Measurements from ENCODE around the gene MAPKAP1. TPM values are rescaled to one million over a fixed set of nuclear protein-coding genes. Genes with fewer than 3 reads are reported as not detected.

The MAPKAP1 gene
- total RNA-seq, 1 donor from 2014 or later: 49.6 TPM

- H3K36me3 ChIP-seq: no peaks in the 10 kb centered on the region
- H3K4me1 ChIP-seq: no peaks in the 10 kb centered on the region
- no peaks in the 10 kb centered on the region for H3K9me3 ChIP-seq
- no peak overlapping the region for H3K27ac ChIP-seq
- no peak overlapping the region for H3K4me3 ChIP-seq
- H3K27me3 ChIP-seq: no peaks in the 10 kb centered on the region
- TF ChIP-seq CTCF (IDR thresholded peaks at IDR 0.05): no peak
- intact Hi-C loops (cut with DNase I): no loop called here
- DNase-seq (ENCODE audit: low spot score in 2 of 2): no peak
Observed at GRCh38 chr9:125431741-125432271, 275.2 kb downstream of the MAPKAP1 start.

GRCh38 chr9:125431012-125431305 lies 276.0 kb downstream of the MAPKAP1 start:
- Histone ChIP-seq H3K27me3 (no peaks in the 10 kb centered on the region), H3K27ac (no peak overlapping the region), H3K4me1 (no peaks in the 10 kb centered on the region), H3K4me3 (no peak overlapping the region), H3K36me3 (no peaks in the 10 kb centered on the region), H3K9me3 (no peaks in the 10 kb centered on the region)
- intact Hi-C loops (cut with DNase I): no loop called here
- DNase-seq (ENCODE audit: low spot score in 2 of 2): no peak
- no peak for TF ChIP-seq CTCF (IDR thresholded peaks at IDR 0.05)

- no peak overlapping the region for H3K4me3 ChIP-seq
- TF ChIP-seq CTCF (IDR thresholded peaks at IDR 0.05): no peak
- H3K27ac ChIP-seq: no peak overlapping the region
- intact Hi-C loops (cut with DNase I): no loop called here
- H3K36me3 ChIP-seq: no peaks in the 10 kb centered on the region
- H3K27me3 ChIP-seq: no peaks in the 10 kb centered on the region
- no peak for DNase-seq (ENCODE audit: low spot score in 2 of 2)
- H3K9me3 ChIP-seq: no peaks in the 10 kb centered on the region
- no peaks in the 10 kb centered on the region for H3K4me1 ChIP-seq
Observed at GRCh38 chr9:125430161-125431011, 276.6 kb downstream of the MAPKAP1 start.

GRCh38 chr9:125429476-125430160 lies 277.4 kb downstream of the MAPKAP1 start:
- Histone ChIP-seq H3K36me3 (no peaks in the 10 kb centered on the region), H3K4me3 (no peak overlapping the region), H3K27ac (no peak overlapping the region), H3K27me3 (no peaks in the 10 kb centered on the region), H3K9me3 (no peaks in the 10 kb centered on the region), H3K4me1 (no peaks in the 10 kb centered on the region)
- no peak for DNase-seq (ENCODE audit: low spot score in 2 of 2)
- intact Hi-C loops (cut with DNase I): no loop called here
- TF ChIP-seq CTCF (IDR thresholded peaks at IDR 0.05): no peak

- no peak for DNase-seq (ENCODE audit: low spot score in 2 of 2)
- Histone ChIP-seq H3K4me3 (no peak overlapping the region), H3K36me3 (no peaks in the 10 kb centered on the region), H3K27me3 (no peaks in the 10 kb centered on the region), H3K27ac (no peak overlapping the region), H3K4me1 (no peaks in the 10 kb centered on the region), H3K9me3 (no peaks in the 10 kb centered on the region)
- intact Hi-C loops (cut with DNase I): no loop called here
- TF ChIP-seq CTCF (IDR thresholded peaks at IDR 0.05): no peak
Observed at GRCh38 chr9:125428902-125429467, 278.0 kb downstream of the MAPKAP1 start.

Measured in ascending aorta (tissue), 2 donors.